WERI-Rb-1 (cell line): ENCODE results near the gene XPC.

Source experiments
- DNase-seq: peaks from one replicate; pipeline ENCODE4 v3.0.0-alpha.2; 2020
- H3K27ac ChIP-seq: fragments of 250-450 bp; sonication (Bioruptor Pico); 2 replicates; pipeline ENCODE4 v1.5.1; 2020; ENCODE audit warnings: mild to moderate bottlenecking, moderate library complexity
- H3K27me3 ChIP-seq: fragments of 250-450 bp; sonication (Bioruptor Pico); 2 replicates; pipeline ENCODE4 v1.5.1; 2021; ENCODE audit warnings: mild to moderate bottlenecking, low read depth, moderate library complexity; ENCODE audit not compliant: insufficient read depth, severe bottlenecking
- H3K36me3 ChIP-seq: fragments of 250-450 bp; sonication (Bioruptor Pico); 2 replicates; pipeline ENCODE4 v1.5.1; 2020; ENCODE audit warnings: mild to moderate bottlenecking, moderate library complexity
- H3K4me3 ChIP-seq: 2 replicates; pipeline ENCODE4 v1.5.1; 2011; ENCODE audit warnings: low read depth, mild to moderate bottlenecking, control low read depth, low read length
- H3K9me3 ChIP-seq: fragments of 250-450 bp; sonication (Bioruptor Pico); 2 replicates; pipeline ENCODE4 v1.5.1; 2021; ENCODE audit warnings: mild to moderate bottlenecking, moderate library complexity; ENCODE audit not compliant: severe bottlenecking
- CTCF ChIP-seq: IDR thresholded peaks from 2 replicates; pipeline ENCODE4 v1.5.1; 2011; ENCODE audit warnings: low read depth, mild to moderate bottlenecking, control low read depth, inconsistent platforms, low read length

Gene XPC

GRCh38 chr3:14152963-14153355 lies 25.4 kb downstream of the XPC start:
- H3K27ac ChIP-seq, result no peak overlapping the region
- no peak overlapping the region for H3K4me3 ChIP-seq
- no peak for DNase-seq
- no peaks in the 10 kb centered on the region for H3K27me3 ChIP-seq
- no peak for TF ChIP-seq CTCF
- H3K36me3 ChIP-seq, result peaks cover 46% of the 10 kb centered on the region
- H3K9me3 ChIP-seq, result no peaks in the 10 kb centered on the region

GRCh38 chr3:14152233-14152962 lies 26.0 kb downstream of the XPC start:
- TF ChIP-seq CTCF, result peak; percentile 72
- peak; percentile 59 for DNase-seq
- Histone ChIP-seq H3K27me3 (no peaks in the 10 kb centered on the region), H3K9me3 (no peaks in the 10 kb centered on the region), H3K4me3 (no peak overlapping the region), H3K27ac (no peak overlapping the region), H3K36me3 (peaks cover 44% of the 10 kb centered on the region)

GRCh38 chr3:14151471-14152083 lies 26.8 kb downstream of the XPC start:
- no peak for DNase-seq
- H3K36me3 ChIP-seq, result peaks cover 50% of the 10 kb centered on the region
- no peak overlapping the region for H3K27ac ChIP-seq
- no peaks in the 10 kb centered on the region for H3K9me3 ChIP-seq
- H3K4me3 ChIP-seq, result no peak overlapping the region
- H3K27me3 ChIP-seq, result no peaks in the 10 kb centered on the region
- TF ChIP-seq CTCF, result no peak

GRCh38 chr3:14150491-14151230 lies 27.7 kb downstream of the XPC start:
- Histone ChIP-seq H3K27me3 (no peaks in the 10 kb centered on the region), H3K36me3 (peaks cover 58% of the 10 kb centered on the region), H3K4me3 (no peak overlapping the region), H3K27ac (no peak overlapping the region), H3K9me3 (no peaks in the 10 kb centered on the region)
- DNase-seq, result no peak
- no peak for TF ChIP-seq CTCF

- no peak for TF ChIP-seq CTCF
- Histone ChIP-seq H3K36me3 (peaks cover 60% of the 10 kb centered on the region), H3K9me3 (no peaks in the 10 kb centered on the region), H3K4me3 (no peak overlapping the region), H3K27me3 (no peaks in the 10 kb centered on the region), H3K27ac (no peak overlapping the region)
- no peak for DNase-seq
Observed at GRCh38 chr3:14150078-14150477, 28.3 kb downstream of the XPC start.
